Esophagus squamous epithelium (tissue), 5 donors: ENCODE measurements around the gene BASP1. TPM values are rescaled to one million over a fixed set of nuclear protein-coding genes. Genes with fewer than 3 reads are reported as not detected.

Experiments used
- DNase-seq: peaks from one replicate; lab custom pipeline; 2025; lab: John Stamatoyannopoulos, UW
- H3K27ac ChIP-seq, 4 donors: fragments of 200-600 bp; sonication (generic); one replicate each; pipeline ENCODE4 v1.5.1; 2016 to 2019; ENCODE audit warnings: mild to moderate bottlenecking in 1 of 4
- H3K27me3 ChIP-seq, 4 donors: fragments of 200-600 bp; sonication (generic); 1 replicate in 3 of 4; 2 replicates in 1 of 4; pipeline versions ENCODE4 v1.5.1 to v1.6.0; 2017 to 2021; ENCODE audit warnings: antibody characterized with exemption in 1 of 4
- H3K36me3 ChIP-seq, 3 donors: fragments of 200-600 bp; sonication (generic); one replicate each; pipeline ENCODE4 v1.5.1; 2016 to 2019
- H3K4me1 ChIP-seq, 3 donors: fragments of 200-600 bp; sonication (generic); one replicate each; pipeline ENCODE4 v1.5.1; 2017 to 2019
- H3K4me3 ChIP-seq, 4 donors: fragments of 200-600 bp; sonication (generic); 1 replicate in 3 of 4; 2 replicates in 1 of 4; pipeline ENCODE4 v1.5.1; 2016 to 2019; ENCODE audit warnings: mild to moderate bottlenecking in 2 of 4, moderate library complexity in 1 of 4
- H3K9me3 ChIP-seq, 3 donors: fragments of 200-600 bp; sonication (generic); one replicate each; pipeline ENCODE4 v1.5.1; 2016 to 2019
- POLR2A ChIP-seq, 4 donors: fragments of 450-650 bp; IDR thresholded peaks; one replicate each; pipeline ENCODE4 v1.6.1; 2017; ENCODE audit warnings: antibody characterized with exemption in 4 of 4, mild to moderate bottlenecking in 4 of 4, moderate library complexity in 3 of 4
- WGBS, 2 donors: methylation state at CpG; one replicate each; pipeline ENCODE4 v1.1.5; 2018; 5-methylcytosine and 5-hydroxymethylcytosine counted together
- intact Hi-C: fragments of 100-400 bp; cut with DNase I; formaldehyde crosslinking; loops from one replicate; pipeline ENCODE4 v1.15.0; 2022
- total RNA-seq, 4 donors: library from RNA; depleted of rRNA; stranded (reverse); fragments of >200 nt; gene quantifications; one replicate each; pipeline ENCODE4 v1.1.0, GENCODE V29; 2016
- TF ChIP-seq, protein P1 (sequence below), 6 experiments: fragments of 450-650 bp in 4 of 6; fragments of 200-600 bp in 2 of 6; sonication (generic) in 2 of 6; IDR thresholded peaks; one replicate each; pipeline ENCODE4 v1.5.1; 2016 to 2019; ENCODE audit warnings: antibody characterized with exemption in 6 of 6, mild to moderate bottlenecking in 4 of 6, moderate library complexity in 4 of 6
- donor health status: DM: yes; HTN: yes; CAD: no.

The BASP1 gene
- total RNA-seq, 4 donors from 2014 or later = 5.2 to 16.7 (median 13.6) TPM

DNA sequence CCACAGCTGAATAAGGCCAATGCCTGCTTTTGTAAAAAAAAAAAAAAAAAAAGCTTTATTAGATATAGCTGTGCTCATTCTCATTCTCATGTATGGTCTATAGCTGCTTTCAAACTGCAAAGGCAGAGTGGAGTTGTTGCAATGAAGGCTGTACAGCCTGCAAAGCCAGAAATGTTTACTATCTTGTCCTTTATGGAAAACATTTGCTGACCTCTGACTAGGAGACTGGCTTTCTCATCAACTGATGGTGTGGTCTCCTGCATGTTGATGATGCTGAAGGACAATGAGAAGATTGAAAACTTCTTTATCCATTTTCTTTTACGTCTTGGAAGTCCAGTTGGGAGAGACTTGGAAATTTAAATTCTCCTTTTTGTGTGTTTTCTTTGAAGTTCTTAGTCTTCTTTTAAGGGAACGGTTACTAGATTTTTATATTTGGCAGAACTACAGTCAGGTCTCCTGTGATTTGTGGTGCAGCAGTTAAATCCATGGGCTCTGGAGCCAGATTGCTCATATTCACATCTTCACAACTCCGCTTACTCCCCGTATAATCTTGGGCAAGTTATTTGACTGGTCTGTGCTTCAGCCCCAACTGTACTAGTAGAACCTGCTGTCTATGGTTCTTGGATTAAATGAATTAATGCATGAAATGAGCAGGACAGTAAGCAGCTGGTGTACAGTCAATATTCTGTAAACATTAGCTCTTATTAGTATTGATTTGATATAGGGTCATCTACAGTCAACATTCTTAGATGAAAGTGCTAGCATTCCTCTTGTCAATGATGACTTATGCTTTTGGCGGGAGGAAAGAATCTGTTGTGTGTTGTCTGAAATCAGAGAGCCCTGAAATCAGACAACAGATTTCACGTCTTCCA, 39.7 kb upstream of the BASP1 start:
- Histone ChIP-seq H3K4me1 (no peaks in the 10 kb centered on the region), H3K27me3 (no peaks in the 10 kb centered on the region), H3K27ac (no peak overlapping the region), H3K4me3 (no peak overlapping the region), H3K9me3 (no peaks in the 10 kb centered on the region), H3K36me3 (no peaks in the 10 kb centered on the region)
- intact Hi-C loops = no loop called here
- no peak for TF ChIP-seq POLR2A (IDR thresholded peaks at IDR 0.05)
- TF ChIP-seq, protein P1, sequence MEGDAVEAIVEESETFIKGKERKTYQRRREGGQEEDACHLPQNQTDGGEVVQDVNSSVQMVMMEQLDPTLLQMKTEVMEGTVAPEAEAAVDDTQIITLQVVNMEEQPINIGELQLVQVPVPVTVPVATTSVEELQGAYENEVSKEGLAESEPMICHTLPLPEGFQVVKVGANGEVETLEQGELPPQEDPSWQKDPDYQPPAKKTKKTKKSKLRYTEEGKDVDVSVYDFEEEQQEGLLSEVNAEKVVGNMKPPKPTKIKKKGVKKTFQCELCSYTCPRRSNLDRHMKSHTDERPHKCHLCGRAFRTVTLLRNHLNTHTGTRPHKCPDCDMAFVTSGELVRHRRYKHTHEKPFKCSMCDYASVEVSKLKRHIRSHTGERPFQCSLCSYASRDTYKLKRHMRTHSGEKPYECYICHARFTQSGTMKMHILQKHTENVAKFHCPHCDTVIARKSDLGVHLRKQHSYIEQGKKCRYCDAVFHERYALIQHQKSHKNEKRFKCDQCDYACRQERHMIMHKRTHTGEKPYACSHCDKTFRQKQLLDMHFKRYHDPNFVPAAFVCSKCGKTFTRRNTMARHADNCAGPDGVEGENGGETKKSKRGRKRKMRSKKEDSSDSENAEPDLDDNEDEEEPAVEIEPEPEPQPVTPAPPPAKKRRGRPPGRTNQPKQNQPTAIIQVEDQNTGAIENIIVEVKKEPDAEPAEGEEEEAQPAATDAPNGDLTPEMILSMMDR (IDR thresholded peaks at IDR 0.05) = no peak
- DNase-seq = no peak
- WGBS, 2 donors = 60 to 78% methylated on average over 6 of the region's 6 CpGs

DNA sequence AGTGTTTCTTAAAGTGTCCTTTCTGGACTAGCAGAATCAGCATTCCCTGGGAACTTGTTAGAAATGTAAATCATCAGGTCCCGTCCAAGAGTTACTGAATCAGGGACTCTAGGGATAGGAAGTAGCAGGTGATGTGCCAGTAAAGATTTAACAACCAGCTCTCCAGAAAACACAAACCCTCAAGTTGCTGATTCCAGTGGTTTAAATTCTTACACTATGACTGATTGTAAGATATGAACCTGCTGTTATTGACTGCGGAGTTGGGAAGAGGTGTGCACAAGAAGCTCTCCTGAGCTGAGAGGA, 39.1 kb upstream of the BASP1 start:
- 71 to 88% methylated on average over 1 to 2 of the region's 2 CpGs for WGBS, 2 donors
- TF ChIP-seq, protein P1 (IDR thresholded peaks at IDR 0.05) = no peak
- Histone ChIP-seq H3K27me3 (no peaks in the 10 kb centered on the region), H3K4me3 (no peak overlapping the region), H3K27ac (no peak overlapping the region), H3K36me3 (no peaks in the 10 kb centered on the region), H3K4me1 (no peaks in the 10 kb centered on the region), H3K9me3 (no peaks in the 10 kb centered on the region)
- intact Hi-C loops = no loop called here
- no peak for DNase-seq

DNA sequence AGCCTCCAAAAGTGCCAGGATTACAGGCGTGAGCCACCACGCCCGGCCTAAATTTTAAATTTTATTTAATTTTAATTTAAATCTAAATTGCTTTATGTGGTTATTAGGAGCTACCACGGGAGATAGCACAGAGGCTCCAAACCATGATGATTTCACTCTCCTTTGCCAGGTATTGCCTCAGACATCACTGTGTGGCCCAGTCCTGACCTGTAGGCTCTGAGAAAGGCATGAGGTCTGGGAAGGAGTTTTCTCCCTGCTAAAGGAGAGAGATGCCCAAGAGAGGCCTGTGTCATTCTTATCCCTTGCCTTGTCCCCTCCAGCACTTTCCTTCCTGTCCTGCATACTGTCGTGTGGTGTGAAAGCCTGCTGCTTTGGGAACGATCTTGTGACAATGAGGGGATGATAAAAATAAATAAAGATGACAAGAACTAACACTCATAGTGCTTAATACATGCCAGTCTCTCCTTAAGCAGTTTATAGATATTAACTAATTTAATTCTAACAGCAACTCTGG, 37.0 kb upstream of the BASP1 start:
- Histone ChIP-seq H3K4me3 (no peak overlapping the region), H3K27ac (peak overlapping the region in 1 of 4 donors; percentile 6), H3K27me3 (no peaks in the 10 kb centered on the region), H3K4me1 (peaks cover 0 to 8% (median 0%) of the 10 kb centered on the region in 3 donors), H3K9me3 (no peaks in the 10 kb centered on the region), H3K36me3 (no peaks in the 10 kb centered on the region)
- no peak for DNase-seq
- intact Hi-C loops = no loop called here
- 77 to 85% methylated on average over 6 of the region's 6 CpGs for WGBS, 2 donors
- TF ChIP-seq, protein P1 (IDR thresholded peaks at IDR 0.05) = no peak
- no peak for TF ChIP-seq POLR2A (IDR thresholded peaks at IDR 0.05)

DNA sequence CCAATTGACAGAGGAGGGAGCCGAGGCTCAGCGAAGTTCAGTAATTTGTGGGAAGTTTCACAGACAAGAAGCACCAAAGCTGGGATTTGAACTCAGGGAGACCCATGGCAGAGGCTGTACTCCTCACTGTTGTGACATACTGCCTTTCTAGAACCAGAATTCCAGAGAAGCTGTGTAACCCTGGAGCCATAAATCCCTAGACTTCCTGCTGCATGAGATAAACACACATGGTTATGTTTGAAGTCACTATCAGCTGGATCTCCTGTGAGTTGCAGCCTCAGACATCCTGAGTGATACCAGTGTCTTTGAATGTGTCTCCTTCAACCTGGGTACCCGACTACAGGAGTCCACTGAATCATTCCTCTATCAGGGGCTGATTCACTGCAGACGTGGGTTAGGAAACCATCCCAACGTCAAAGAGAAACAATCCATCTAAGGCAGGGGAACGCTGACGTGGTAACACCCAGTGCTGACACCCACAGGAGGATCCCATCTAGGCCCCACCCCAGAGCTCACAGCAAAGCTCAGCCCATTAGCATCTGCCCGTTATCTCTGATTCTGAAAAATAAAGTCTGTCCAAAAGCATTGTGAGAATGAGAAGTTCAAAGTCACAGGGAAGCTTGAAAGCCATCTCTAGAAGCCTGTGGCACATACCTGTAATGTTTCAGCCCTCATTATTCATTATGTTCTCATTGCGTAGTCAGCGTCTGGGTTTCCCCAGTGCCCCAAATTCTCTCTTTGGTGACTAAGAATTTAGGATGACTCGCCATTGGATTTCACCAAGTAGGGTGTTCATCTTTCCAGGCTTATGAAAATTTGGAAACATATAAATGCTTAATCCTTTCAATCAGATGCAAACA, 36.3 kb upstream of the BASP1 start:
- Histone ChIP-seq H3K27me3 (no peaks in the 10 kb centered on the region), H3K4me3 (no peak overlapping the region), H3K9me3 (no peaks in the 10 kb centered on the region), H3K27ac (peak overlapping the region in 1 of 4 donors; percentile 6), H3K4me1 (peaks cover 0 to 15% (median 2%) of the 10 kb centered on the region in 3 donors), H3K36me3 (no peaks in the 10 kb centered on the region)
- WGBS, 2 donors = 47 to 66% methylated on average over 8 to 11 of the region's 11 CpGs
- no peak for DNase-seq
- intact Hi-C loops = no loop called here
- no peak for TF ChIP-seq POLR2A (IDR thresholded peaks at IDR 0.05)
- TF ChIP-seq, protein P1 (IDR thresholded peaks at IDR 0.05) = no peak

DNA sequence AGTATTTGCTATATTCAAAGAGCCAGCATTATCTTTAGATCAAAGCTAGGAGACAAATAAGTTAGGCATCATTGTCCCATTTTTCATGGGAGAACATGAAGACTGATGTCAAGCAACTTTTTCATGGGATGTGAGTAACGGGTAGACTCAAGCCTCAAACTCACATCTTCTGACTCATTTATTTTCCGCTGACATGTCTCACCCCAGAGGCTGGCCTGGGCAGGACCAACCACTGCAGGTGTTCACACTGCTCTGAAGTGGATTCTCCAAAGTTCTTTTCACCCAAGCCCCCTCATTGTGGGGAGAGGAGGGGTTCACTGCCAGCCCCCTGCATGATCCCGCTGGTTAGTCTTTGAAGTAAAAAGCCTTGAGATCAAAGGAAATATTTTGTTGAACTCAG, 34.9 kb upstream of the BASP1 start:
- no peak overlapping the region for H3K27ac ChIP-seq
- no peaks in the 10 kb centered on the region for H3K36me3 ChIP-seq
- no peak for TF ChIP-seq POLR2A (IDR thresholded peaks at IDR 0.05)
- TF ChIP-seq, protein P1 (IDR thresholded peaks at IDR 0.05) = no peak
- no peak for DNase-seq
- no peaks in the 10 kb centered on the region for H3K9me3 ChIP-seq
- H3K27me3 ChIP-seq = no peaks in the 10 kb centered on the region
- intact Hi-C loops = no loop called here
- H3K4me3 ChIP-seq = no peak overlapping the region
- WGBS, 2 donors = 40 to 50% methylated on average over 3 of the region's 3 CpGs
- peaks cover 0 to 22% (median 6%) of the 10 kb centered on the region in 3 donors for H3K4me1 ChIP-seq
